HG03045 (cell line): Measurements from ENCODE around the gene SFT2D3.

Experiments used
- ATAC-seq: cut with Tn5 transposase; IDR thresholded peaks from one replicate; pipeline ENCODE4 v1.9.1; 2021; ENCODE audit warnings: mild to moderate bottlenecking, moderate library complexity; ENCODE audit not compliant: unreplicated experiment

Gene SFT2D3

DNA sequence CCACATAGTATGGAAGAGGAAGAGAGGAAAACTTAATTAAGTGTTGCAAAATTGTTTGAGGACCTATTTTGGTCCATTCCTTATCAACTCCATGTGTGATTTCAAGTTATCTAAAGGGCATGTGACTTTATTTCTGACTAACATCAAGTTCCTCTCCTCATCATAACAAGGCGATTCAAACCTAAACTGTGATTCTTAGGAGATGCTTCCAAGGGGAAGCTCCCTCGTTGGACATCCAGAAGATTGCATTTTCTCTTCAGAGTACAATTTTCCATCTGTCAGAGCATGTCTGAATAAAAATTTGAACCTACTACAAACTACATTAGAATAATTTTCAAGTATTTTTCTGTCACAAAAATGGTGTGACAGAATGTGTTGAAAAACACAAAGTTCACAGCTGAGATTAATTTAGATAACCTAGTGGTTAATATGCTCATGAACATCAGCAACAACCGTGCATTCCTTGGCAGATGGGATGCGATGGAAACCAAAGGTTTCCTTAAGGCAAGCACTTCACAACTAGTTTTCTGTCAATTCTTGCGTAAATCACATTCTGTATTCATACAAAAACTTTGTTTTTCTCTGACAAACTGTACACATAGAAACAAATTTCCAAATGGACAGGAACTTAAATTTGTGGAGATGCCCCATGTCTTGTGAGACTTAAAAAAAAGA is 4.2 kb downstream of the SFT2D3 start:
- ATAC-seq = no peak

DNA sequence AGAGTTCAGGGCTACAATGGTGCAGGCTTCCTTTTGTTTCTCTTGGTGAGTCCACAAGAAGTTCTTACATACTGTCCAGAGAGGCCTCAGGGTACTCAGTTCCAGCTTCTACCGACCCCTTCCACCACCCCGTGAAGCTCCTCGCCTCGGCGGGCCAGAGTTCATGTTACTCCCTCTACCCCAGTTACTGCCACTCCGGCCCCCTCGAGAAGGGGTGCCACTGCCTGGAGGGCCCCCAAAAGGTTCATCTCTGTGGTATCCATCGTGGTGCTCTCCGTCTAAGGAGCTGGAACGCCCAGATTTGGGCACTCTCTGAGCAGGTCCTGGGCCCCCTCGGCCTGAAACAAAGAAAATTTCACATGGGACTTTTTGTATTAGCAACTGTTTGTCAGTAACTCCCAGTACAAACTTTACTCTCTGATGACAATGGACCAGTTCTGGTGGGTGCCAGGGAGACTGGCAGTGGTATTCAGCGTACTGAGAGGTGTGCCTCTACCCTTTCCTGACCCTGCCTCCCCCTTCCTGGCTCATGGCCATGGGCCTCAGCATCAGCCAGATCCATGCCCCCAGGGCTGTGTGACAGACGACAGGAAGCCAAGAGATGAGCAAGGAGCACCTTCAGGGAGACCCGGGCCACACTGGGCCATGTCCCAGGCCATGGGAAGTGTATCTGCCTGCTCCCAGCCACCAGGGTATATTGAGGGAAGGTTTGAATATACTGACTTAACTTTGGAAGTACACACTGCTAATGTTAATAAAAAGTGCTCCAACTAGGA is 5.1 kb downstream of the SFT2D3 start:
- ATAC-seq = no peak

DNA sequence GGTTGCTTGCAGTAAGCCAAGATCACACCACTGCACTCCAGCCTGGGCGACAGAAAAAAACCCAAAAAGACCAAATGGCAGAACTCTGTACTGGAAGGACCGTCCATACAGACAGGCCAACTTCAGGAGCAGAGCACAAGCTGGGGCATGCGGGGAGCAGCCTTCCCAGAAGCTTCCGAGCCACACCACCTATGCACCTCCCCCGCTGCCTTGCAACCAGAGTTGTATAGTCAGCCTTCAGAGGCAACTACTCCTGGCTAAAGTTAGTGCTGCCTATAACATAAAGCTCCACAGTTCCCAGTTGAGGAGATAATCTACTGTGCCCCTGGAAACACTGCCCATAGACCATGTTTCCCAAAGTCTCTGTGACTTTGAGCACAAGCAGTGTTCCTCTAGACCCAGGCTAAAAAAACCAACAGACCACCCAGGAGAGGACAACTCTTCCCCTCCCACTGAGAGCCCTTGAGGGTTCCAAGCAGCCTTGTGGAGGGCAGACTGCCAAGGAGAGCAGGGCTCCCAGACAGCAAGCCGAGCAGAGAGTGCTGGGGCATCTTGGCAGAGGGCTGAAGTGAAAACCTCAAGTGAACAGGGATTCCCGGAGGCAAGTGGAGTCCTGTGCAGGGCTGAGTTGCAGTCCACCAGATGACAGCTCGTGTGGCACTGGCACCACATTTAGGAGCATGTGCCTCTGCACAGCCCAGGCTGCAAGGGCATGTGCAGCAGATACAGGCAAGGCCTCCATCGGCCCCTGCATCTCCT is 6.8 kb downstream of the SFT2D3 start:
- ATAC-seq = no peak

DNA sequence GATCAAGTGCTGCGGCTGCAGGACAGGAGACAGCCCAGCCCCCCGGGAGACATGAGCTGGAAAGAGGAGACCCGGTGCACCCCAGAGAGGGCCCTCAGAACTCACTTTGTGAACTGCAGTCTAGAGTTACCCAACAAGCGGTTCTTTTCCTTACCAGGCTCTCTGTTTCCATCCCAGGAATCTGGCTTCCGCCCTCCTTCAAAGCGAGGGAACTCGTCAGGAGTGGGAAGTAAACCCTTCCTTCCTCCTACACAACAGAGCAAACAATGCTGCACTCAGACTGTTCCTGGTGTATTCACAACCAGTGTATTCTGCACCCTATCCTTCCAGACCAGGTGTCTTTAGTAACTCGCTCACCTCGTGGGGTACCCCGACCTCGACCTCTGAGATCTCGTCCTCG is 8.0 kb downstream of the SFT2D3 start:
- no peak for ATAC-seq

DNA sequence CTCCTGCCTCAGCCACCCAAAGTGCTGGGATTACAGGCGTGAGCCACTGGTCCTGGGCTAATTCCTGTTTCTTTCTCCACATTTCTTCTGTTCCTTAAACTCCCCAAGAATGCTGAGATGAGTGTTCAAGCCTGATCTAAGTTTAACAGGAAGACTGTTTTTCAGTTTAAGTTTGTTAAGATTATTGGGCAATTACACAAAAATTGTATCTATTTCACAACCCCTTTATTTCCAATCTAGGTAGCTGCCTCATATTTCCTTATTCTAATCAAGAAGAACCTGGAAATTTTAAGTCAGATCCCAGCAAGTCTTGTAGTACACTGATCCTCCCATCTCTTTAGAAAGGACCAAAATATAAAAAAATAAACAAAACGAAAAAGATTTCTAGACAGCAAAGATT is 11.7 kb downstream of the SFT2D3 start:
- no peak for ATAC-seq

DNA sequence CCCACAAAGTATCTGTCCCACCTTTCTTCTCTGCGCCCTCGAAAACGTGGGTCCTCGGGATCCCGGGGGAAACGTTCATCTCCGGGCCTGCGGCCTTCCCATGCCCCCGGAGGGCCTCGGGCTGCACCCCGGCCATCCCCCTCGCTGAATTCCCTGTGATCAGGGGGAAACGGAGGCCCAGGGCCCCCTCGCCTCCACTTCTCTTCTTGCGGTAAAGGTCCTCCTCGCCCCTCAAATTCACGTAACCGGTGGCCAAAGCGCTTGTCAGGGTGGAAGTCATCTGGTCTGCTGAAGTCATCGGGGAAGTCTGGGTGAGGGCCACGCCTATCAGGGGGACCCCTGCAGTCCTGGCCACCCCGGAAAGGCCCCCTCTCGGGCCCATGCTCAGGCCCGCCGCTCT is 12.3 kb downstream of the SFT2D3 start:
- no peak for ATAC-seq

DNA sequence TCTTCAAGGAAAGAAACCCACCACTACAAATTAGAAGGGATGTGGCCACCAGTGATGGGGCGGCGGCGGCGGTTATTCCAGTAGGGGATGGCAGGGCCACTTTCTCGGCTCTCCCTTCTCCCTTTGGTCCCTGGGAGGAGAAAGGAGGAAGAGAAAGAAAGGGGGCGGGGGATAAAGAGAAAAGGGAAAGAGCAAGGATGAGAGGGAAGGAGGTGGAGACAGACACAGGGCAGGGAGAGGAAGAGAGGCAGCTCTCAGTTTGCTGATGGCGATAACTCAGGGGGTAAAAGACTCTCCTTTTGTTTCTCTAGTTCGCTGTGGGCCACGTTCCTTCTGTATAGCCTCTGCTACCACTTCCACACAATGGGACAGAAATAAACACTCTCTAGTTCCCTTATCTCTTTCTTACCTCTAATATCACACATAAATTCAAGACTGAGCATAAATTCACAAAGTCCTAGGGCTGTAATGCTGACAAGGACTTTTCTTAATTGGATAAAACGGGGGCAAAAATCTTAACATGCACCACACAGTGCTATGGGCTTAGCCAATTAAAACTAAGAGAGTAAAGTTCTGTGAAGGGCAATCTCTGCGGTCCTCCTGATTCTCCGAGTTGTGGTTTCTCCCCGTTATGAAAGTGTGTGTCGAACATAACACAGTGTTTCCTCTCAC is 14.6 kb downstream of the SFT2D3 start:
- no peak for ATAC-seq

DNA sequence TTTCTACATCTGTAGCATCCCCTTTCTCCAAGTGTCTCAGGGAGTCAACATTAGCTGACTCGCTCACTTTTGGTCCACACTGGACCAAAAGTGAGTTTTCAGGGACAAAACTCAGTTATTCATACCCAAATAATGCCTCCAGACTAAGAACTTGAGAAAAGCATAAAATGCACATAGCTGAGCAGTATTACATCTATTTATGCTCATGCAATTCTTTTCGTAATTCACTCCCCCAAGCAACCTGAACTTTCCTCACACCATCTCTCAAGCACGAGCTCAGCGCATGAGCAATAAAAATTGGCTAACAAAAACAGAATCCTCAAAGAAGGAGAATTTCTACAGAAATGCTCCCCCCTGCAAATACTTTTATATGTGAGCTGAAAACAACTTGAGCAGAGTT is 17.0 kb downstream of the SFT2D3 start:
- no peak for ATAC-seq

DNA sequence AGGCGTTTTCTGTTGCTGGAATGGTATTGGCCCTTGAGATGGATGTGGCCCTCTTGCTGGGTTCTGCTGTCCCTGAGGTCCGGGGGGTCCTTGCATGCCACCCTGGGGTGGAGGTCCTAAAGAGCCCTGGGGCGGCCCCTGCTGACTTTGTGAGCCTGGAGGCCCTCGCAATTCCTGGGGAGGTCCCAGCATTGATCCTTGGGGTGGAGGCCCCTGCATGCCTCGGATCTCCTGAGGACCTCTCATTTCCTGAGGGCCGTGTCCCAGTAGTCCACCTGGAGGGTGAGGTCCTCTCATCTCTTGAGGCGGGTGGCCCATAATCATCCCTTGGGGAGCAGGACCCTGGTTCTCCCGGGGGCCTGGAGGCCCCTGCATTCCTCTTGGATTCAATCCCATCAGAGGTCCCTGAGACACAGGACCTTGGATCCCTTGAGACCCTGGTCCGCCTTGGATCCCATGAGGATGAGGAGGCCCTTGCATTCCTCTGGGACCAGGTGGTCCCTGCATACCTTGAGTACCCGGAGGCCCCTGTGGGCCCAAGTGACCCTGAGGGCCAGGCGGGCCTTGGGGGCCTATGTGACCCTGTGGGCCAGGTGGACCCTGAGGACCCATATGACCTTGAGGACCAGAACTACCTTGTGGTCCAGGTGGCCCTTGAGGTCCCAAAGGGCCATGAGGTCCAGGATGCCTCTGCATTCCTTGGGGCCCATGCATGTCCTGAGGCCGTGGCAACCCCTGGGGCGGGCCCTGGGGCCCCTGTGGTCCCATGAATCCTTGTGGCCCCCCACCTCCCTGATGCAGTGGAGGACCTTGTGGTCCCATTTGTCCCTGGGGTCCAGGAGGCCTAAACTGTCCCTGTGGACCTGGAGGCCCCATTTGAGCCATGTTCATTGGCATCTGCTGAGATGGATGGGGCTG is 18.3 kb downstream of the SFT2D3 start:
- no peak for ATAC-seq

DNA sequence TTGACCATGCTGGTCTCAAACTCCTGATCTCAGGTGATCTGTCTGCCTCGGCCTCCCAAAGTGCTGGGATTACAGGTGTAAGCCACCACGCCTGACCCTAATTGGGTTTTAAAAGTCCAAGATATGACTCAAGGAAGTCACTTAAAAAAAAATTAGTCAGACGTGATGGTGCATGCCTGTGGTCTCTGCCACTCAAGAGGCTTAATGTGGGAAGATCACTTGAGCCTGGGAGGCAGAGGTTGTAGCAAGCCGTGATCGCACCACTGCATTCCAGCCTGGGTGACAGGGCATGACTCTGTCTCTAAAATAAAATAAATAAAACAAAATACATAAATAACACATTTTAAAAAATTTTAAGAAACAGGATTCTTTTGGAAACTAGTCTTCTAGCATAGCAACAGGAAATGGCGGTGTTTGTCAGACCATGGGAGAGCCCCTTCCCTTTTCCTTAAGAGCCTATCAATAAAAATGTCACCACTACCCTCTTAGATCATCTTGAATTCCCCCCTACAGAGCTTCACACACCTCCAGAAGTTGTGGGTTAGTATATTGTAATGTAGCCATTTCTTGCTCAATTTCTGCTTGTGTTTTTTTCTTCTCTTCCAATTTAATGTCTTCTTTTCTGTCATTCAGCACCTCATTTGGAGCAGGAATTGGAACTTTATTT is 20.1 kb downstream of the SFT2D3 start:
- no peak for ATAC-seq

DNA sequence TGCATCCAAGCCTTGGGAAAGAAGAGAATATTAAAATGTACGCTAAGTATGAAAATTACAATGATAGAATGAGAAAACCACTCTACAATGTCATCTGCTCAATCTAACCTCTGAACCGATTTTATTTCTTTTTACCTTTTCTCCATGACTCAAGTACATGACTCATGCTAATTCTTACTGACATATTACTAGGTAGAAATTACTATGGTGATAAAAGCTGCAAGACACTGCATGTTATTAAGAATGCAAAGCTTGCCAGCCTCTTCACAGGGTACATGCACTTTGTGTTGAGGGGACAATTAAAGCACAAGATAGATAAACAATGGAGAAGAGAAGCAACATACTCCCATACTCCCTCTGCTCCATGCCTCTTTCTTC is 20.7 kb downstream of the SFT2D3 start:
- ATAC-seq = no peak

DNA sequence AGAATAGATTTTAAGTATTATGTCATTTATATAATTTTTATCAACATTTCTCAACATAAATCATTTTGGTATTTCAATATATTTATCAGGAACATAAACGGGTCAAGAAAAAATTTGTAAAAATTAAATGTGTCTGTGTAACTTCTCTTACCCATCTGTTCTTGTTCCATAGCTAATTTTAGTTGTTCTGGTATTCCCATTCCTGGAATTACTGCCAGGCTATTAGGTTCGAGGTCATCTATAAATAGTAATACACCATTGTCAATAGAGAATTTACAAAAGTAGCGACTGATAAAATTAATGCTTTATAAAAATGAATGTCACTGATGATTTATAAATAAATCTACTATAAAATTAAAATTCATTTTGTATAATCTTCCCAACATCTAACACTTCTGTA is 21.5 kb downstream of the SFT2D3 start:
- ATAC-seq = no peak

DNA sequence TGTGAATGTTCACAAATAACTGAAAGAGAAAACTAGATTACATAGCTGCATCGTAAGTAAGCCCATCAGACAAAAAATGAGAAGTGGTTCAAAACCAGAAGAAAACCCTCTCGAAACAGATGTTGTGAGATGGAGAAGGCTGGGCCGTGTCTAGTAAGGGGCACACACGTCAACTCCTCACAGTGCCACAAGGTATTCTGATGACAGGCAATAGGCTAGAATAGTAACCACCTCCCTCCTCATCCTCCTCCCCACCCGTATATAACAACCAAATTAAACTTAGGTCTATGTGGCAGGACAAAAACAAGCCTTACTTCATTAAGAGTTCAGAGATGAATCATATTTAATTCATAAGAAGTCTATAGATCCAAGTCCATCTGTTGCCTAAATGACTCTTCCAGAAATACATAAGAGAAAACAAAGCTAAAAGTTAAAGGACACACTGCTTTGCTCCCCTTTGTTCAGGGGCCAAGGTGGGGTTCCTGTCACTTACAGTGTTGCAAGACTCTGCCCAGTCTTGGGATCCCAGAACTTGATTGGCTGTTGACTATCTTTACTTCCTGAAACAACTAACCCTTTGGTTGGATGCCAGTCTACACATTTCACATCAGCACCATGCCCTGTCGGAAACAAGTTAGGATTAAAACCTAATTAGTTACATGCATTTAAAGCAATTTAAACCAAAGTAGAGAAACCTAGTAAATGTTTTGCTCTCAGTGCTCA is 25.0 kb downstream of the SFT2D3 start:
- ATAC-seq = no peak

DNA sequence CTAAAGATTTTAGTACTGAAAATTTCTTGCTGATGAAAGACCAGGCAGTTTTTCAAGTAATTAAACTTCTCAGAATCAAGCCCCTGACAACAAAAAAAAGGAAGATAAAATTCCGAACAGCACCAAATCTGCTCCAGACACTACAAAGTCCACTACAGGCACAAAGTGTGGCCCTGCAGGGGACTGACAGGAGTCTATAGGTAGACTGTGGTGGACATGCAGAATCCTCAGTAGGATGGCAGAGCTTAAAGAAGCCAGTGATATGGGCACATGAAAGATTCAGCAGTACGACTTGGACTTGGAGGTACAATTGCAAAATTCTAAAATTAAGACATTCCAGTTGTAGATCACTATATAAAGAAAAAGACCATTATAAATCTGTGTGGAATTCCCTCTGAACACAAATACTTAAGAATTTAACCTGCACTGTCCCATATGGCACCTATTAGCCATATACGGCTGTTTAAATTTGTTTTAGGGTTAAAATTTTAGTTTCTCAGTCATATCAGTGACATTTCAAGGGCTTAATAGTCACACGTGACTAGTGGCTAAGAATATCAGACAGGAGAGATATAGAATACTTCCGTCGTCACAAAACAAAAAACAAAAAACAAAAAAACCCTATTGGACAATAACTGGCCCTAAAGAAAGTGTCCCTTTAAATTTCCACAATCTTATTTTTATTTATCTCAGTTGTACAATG is 32.0 kb downstream of the SFT2D3 start:
- ATAC-seq = no peak

DNA sequence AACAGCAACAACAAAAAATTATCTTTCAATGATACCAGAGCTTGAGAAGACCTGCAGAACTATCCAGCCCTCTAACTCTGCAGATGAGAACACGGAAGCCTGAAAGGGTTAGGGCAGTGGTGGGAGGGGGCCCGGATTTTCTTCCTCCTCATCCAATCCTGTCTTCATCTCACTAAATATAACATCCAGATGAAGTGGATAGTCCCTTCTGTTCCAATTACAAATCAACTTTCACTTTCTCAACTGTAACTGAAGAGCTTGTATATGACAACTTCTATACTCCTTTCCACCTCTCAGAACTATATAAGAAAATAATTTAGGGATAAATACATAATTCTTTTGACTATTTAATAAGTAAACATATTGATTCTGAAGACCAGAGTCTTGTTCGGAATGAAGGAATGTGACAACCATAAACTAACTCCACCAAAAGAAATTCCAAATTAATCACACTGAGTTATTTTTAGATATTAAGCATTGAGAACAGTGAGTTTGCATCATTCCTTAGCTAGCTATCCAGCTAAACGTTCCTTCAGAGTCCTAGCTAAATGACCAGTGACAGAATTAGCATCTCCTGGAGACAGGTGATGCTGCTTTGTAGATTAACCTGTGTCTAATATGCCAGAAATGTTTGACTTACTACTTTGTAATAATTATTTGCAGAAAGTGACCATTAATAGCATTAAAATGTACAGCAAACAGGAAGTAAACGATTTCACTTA is 32.7 kb downstream of the SFT2D3 start:
- ATAC-seq = no peak

DNA sequence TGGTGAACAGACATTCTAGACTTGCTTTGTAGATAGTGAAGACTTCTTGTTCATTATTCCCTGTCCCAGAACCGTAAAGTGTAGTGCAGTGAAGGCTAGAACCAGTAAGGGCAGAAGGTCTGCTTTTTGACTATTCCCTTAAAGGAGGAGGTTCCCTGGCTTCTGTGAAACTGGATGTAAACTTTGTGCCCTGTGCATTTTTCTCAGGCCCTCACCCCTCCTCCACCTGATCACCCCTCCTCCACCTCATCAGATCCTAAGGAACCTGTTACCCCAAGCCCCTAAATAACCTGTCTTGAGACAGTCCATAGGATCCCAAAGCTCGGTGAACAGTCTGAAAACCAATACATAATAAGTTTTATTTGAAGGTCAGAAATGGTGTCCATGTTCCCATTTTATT is 33.7 kb downstream of the SFT2D3 start:
- no peak for ATAC-seq

DNA sequence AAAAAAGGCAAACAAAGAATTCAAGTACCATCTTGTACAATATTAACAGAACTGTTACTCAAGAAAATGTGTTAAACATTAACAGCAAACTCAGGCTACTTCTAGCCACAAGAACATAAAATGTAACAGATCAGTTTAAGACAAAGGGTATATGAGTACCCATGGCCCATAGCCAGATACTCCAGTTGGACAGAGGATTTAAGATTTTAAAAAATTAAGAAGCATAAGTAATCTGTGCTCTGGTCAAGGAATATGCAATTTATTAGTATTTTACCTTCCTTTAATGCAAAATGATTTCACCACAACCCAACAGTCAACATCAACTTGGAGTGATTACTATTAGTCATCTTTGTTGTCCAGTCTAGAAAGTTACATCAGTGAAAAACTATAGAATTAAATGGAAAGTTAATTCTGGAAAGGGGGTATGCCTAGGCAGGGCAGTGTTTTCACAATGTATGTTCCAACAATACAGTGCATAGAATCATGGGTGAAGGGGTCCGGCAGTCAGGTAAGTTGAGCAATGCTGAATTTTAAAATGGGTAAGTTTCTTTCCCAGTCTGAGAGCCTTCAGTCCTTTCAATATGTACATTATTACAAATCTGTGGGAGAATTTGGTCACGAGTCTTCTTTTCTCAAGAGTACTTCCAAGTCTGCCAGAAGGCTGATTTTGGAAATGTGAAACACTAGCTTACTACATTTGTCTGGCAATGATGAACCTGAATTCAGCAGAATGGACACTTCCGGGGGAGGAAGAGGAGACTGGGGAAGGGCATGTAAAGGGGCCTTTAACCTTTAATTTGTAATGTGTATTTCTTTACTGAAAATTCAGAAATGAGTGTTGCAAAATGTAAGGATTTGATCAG is 34.5 kb downstream of the SFT2D3 start:
- no peak for ATAC-seq
